ENCODE data around the gene PIEZO1.
"Not testable (repeated sequence)": the region's sequence is repeated elsewhere in the genome, so short reads cannot be mapped to it uniquely, and the experiment has no call there.

PIEZO1 gene

GRCh38 chr16:88781140-88782077 is 3.6 kb downstream of the PIEZO1 start:
- DNase-seq, result no peak

- no peak for DNase-seq
These were observed 4.6 kb downstream of the PIEZO1 start for GRCh38 chr16:88780142-88781062.

- no peak for DNase-seq
These were observed 5.4 kb downstream of the PIEZO1 start for GRCh38 chr16:88779406-88780141.

GRCh38 chr16:88778541-88779065 is 6.4 kb downstream of the PIEZO1 start:
- DNase-seq, result no peak

- no peak for DNase-seq
These were observed 6.8 kb downstream of the PIEZO1 start for GRCh38 chr16:88778271-88778525.

- no peak for DNase-seq
These were observed 7.3 kb downstream of the PIEZO1 start for GRCh38 chr16:88777471-88778270.

GRCh38 chr16:88775825-88776224 is 9.2 kb downstream of the PIEZO1 start:
- no peak for DNase-seq

GRCh38 chr16:88774544-88775393 is 10.3 kb downstream of the PIEZO1 start:
- no peak for DNase-seq

- DNase-seq, result no peak
These were observed 11.2 kb downstream of the PIEZO1 start for GRCh38 chr16:88773812-88774291.

- DNase-seq, result peak; percentile 73
These were observed 11.9 kb downstream of the PIEZO1 start for GRCh38 chr16:88772871-88773811.

GRCh38 chr16:88771781-88772180 is 13.2 kb downstream of the PIEZO1 start:
- DNase-seq, result not testable (repeated sequence)

- no peak for DNase-seq
These were observed 13.7 kb downstream of the PIEZO1 start for GRCh38 chr16:88771294-88771772.

GRCh38 chr16:88770461-88771293 is 14.3 kb downstream of the PIEZO1 start:
- DNase-seq, result no peak

- DNase-seq, result no peak
These were observed 15.2 kb downstream of the PIEZO1 start for GRCh38 chr16:88769617-88770460.

GRCh38 chr16:88768071-88768783 is 16.8 kb downstream of the PIEZO1 start:
- DNase-seq, result peak; percentile 78

GRCh38 chr16:88767546-88768070 is 17.4 kb downstream of the PIEZO1 start:
- no peak for DNase-seq

- no peak for DNase-seq
These were observed 18.0 kb downstream of the PIEZO1 start for GRCh38 chr16:88766975-88767374.

Measured in right forelimb (tissue), 1 donor.